WTC11 (cell line): ENCODE results near the gene NDOR1.

Experiments
- CTCF ChIP-seq: fragments of 200-600 bp; IDR thresholded peaks from 2 replicates; pipeline ENCODE4 v1.8.0; 2022; ENCODE audit warnings: antibody characterized with exemption
- FOXP1 ChIP-seq: sonication (generic); formaldehyde crosslinking; IDR thresholded peaks from 2 replicates; pipeline ENCODE4 v1.8.0; 2022; ENCODE audit warnings: missing genetic modification reagents, mild to moderate bottlenecking, moderate library complexity, borderline replicate concordance
- MAX ChIP-seq: sonication (generic); formaldehyde crosslinking; IDR thresholded peaks from 2 replicates; pipeline ENCODE4 v1.8.0; 2022; ENCODE audit warnings: mild to moderate bottlenecking, missing genetic modification reagents
- NFATC4 ChIP-seq: fragments of 250-450 bp; sonication (Bioruptor Pico); IDR thresholded peaks from 2 replicates; pipeline ENCODE4 v1.9.0; 2021; ENCODE audit warnings: mild to moderate bottlenecking
- RORB ChIP-seq: fragments of 250-450 bp; sonication (Bioruptor Pico); IDR thresholded peaks from 2 replicates; pipeline ENCODE4 v1.9.0; 2021; ENCODE audit warnings: mild to moderate bottlenecking
- ZNF232 ChIP-seq: sonication (generic); formaldehyde crosslinking; IDR thresholded peaks from 2 replicates; pipeline ENCODE4 v1.8.0; 2022; ENCODE audit warnings: mild to moderate bottlenecking, missing genetic modification reagents
- ZNF263 ChIP-seq: sonication (generic); formaldehyde crosslinking; IDR thresholded peaks from 2 replicates; pipeline ENCODE4 v1.8.1; 2022; ENCODE audit warnings: low read depth, mild to moderate bottlenecking, moderate library complexity, missing genetic modification reagents

GRCh38 chr9:137198051-137198901 is 7.2 kb upstream of the NDOR1 start:
- TF ChIP-seq ZNF263 (no peak), FOXP1 (no peak), ZNF232 (no peak), MAX (CRISPR knock-in tag) (no peak), CTCF (no peak), NFATC4 (CRISPR knock-in tag) (no peak), RORB (no peak)
